Measurements from ENCODE around the gene SLFN14.
"Not testable (repeated sequence)": the region's sequence is repeated elsewhere in the genome, so short reads cannot be mapped to it uniquely, and the experiment has no call there.

SLFN14 gene

GRCh38 chr17:35542990-35543389 lies 17.6 kb downstream of the SLFN14 start:
- Mint-ChIP-seq H3K4me1 (peaks cover 50% of the 10 kb centered on the region), H3K4me3 (no peak overlapping the region)
- ATAC-seq, result no peak

GRCh38 chr17:35541434-35541833 lies 19.2 kb downstream of the SLFN14 start:
- peak overlapping the region; percentile 97 for H3K27ac Mint-ChIP-seq
- H3K4me1 Mint-ChIP-seq, result peaks cover 44% of the 10 kb centered on the region
- DNase-seq (ENCODE audit: low spot score in 2 of 2), result no peak
- ATAC-seq, result no peak
- H3K36me3 Mint-ChIP-seq, result peaks cover 22% of the 10 kb centered on the region
- peak overlapping the region; percentile 70 for H3K4me3 Mint-ChIP-seq
- no peaks in the 10 kb centered on the region for H3K9me3 Mint-ChIP-seq

More at GRCh38 chr17:35542990-35543389, 17.6 kb downstream of the SLFN14 start:
- DNase-seq (ENCODE audit: low spot score in 2 of 2), result no peak
- Mint-ChIP-seq H3K9me3 (no peaks in the 10 kb centered on the region), H3K36me3 (peaks cover 6% of the 10 kb centered on the region), H3K27ac (no peak overlapping the region)

GRCh38 chr17:35540589-35541404 lies 19.8 kb downstream of the SLFN14 start:
- Mint-ChIP-seq H3K27ac (peak overlapping the region; percentile 97), H3K4me3 (peak overlapping the region; percentile 70), H3K4me1 (peaks cover 42% of the 10 kb centered on the region), H3K36me3 (peaks cover 28% of the 10 kb centered on the region), H3K9me3 (no peaks in the 10 kb centered on the region)
- ATAC-seq, result peak; percentile 51
- DNase-seq (ENCODE audit: low spot score in 2 of 2), result peak in 1 of 2 donors; percentile 75

GRCh38 chr17:35539659-35540026 lies 21.0 kb downstream of the SLFN14 start:
- H3K4me3 Mint-ChIP-seq, result peak overlapping the region; percentile 70
- peaks cover 35% of the 10 kb centered on the region for H3K4me1 Mint-ChIP-seq
- DNase-seq (ENCODE audit: low spot score in 2 of 2) (no peak), ATAC-seq (no peak)
- peaks cover 40% of the 10 kb centered on the region for H3K36me3 Mint-ChIP-seq
- no peaks in the 10 kb centered on the region for H3K9me3 Mint-ChIP-seq
- H3K27ac Mint-ChIP-seq, result peak overlapping the region; percentile 97

GRCh38 chr17:35537601-35538141 lies 22.9 kb downstream of the SLFN14 start, which contains the start of gene SLFN12L:
Gene SLFN12L, minus strand, starts transcription at chr17:35537678. Its CDS starts 15,314 bp downstream, at chr17:35522364.
- peaks cover 55% of the 10 kb centered on the region for H3K36me3 Mint-ChIP-seq
- peak within 1 kb of the TSS; percentile 70 for H3K4me3 Mint-ChIP-seq
- DNase-seq (ENCODE audit: low spot score in 2 of 2) (peak; percentile 42 to 80), ATAC-seq (peak; percentile 75)
- no peaks in the 10 kb centered on the region for H3K9me3 Mint-ChIP-seq
- peak within 1 kb of the TSS; percentile 97 for H3K27ac Mint-ChIP-seq
- peaks cover 48% of the 10 kb centered on the region for H3K4me1 Mint-ChIP-seq

GRCh38 chr17:35536664-35537171 lies 23.9 kb downstream of the SLFN14 start:
- peaks cover 65% of the 10 kb centered on the region for H3K36me3 Mint-ChIP-seq
- H3K4me1 Mint-ChIP-seq, result peaks cover 48% of the 10 kb centered on the region
- peak overlapping the region; percentile 97 for H3K27ac Mint-ChIP-seq
- ATAC-seq, result peak; percentile 42
- no peaks in the 10 kb centered on the region for H3K9me3 Mint-ChIP-seq
- DNase-seq (ENCODE audit: low spot score in 2 of 2), result peak in 1 of 2 donors; percentile 65
- H3K4me3 Mint-ChIP-seq, result peak overlapping the region; percentile 70

GRCh38 chr17:35535406-35535805 lies 25.2 kb downstream of the SLFN14 start:
- H3K4me3 Mint-ChIP-seq, result peak overlapping the region; percentile 70
- not testable (repeated sequence) for ATAC-seq, H3K9me3 Mint-ChIP-seq
- H3K36me3 Mint-ChIP-seq, result peaks cover 78% of the 10 kb centered on the region
- peak in 1 of 2 donors; percentile 58 for DNase-seq (ENCODE audit: low spot score in 2 of 2)
- peaks cover 48% of the 10 kb centered on the region for H3K4me1 Mint-ChIP-seq
- peak overlapping the region; percentile 97 for H3K27ac Mint-ChIP-seq

GRCh38 chr17:35534576-35535093 lies 26.0 kb downstream of the SLFN14 start:
- no peaks in the 10 kb centered on the region for H3K9me3 Mint-ChIP-seq
- ATAC-seq, result no peak
- H3K4me1 Mint-ChIP-seq, result peaks cover 47% of the 10 kb centered on the region
- no peak for DNase-seq (ENCODE audit: low spot score in 2 of 2)
- H3K4me3 Mint-ChIP-seq, result peak overlapping the region; percentile 70
- peak overlapping the region; percentile 97 for H3K27ac Mint-ChIP-seq
- peaks cover 84% of the 10 kb centered on the region for H3K36me3 Mint-ChIP-seq

- DNase-seq (ENCODE audit: low spot score in 2 of 2) (no peak), ATAC-seq (peak; percentile 54)
- Mint-ChIP-seq H3K4me1 (peaks cover 62% of the 10 kb centered on the region), H3K36me3 (peaks cover 88% of the 10 kb centered on the region), H3K27ac (peak overlapping the region; percentile 97), H3K9me3 (no peaks in the 10 kb centered on the region), H3K4me3 (peak overlapping the region; percentile 70)
Observed at GRCh38 chr17:35531160-35531559, 29.5 kb downstream of the SLFN14 start.

GRCh38 chr17:35529866-35530265 lies 30.8 kb downstream of the SLFN14 start:
- ATAC-seq (peak; percentile 89), DNase-seq (ENCODE audit: low spot score in 2 of 2) (no peak)
- Mint-ChIP-seq H3K9me3 (no peaks in the 10 kb centered on the region), H3K4me1 (peaks cover 75% of the 10 kb centered on the region), H3K27ac (peak overlapping the region; percentile 97), H3K36me3 (peaks cover 76% of the 10 kb centered on the region), H3K4me3 (peak overlapping the region; percentile 70)

GRCh38 chr17:35529326-35529725 lies 31.3 kb downstream of the SLFN14 start:
- peak overlapping the region; percentile 70 for H3K4me3 Mint-ChIP-seq
- peaks cover 76% of the 10 kb centered on the region for H3K4me1 Mint-ChIP-seq
- not testable (repeated sequence) for H3K9me3 Mint-ChIP-seq; ATAC-seq; DNase-seq (ENCODE audit: low spot score in 2 of 2)
- H3K27ac Mint-ChIP-seq, result peak overlapping the region; percentile 7
- peaks cover 71% of the 10 kb centered on the region for H3K36me3 Mint-ChIP-seq

GRCh38 chr17:35523296-35523695 lies 37.3 kb downstream of the SLFN14 start:
- Mint-ChIP-seq H3K4me1 (peaks cover 100% of the 10 kb centered on the region), H3K36me3 (peaks cover 83% of the 10 kb centered on the region), H3K27ac (peak overlapping the region; percentile 91), H3K4me3 (peak overlapping the region; percentile 70), H3K9me3 (no peaks in the 10 kb centered on the region)
- no peak for ATAC-seq
- no peak for DNase-seq (ENCODE audit: low spot score in 2 of 2)

- H3K9me3 Mint-ChIP-seq; DNase-seq (ENCODE audit: low spot score in 2 of 2): not testable (repeated sequence)
- H3K27ac Mint-ChIP-seq, result peak overlapping the region; percentile 91
- peaks cover 84% of the 10 kb centered on the region for H3K36me3 Mint-ChIP-seq
- peaks cover 100% of the 10 kb centered on the region for H3K4me1 Mint-ChIP-seq
- peak overlapping the region; percentile 70 for H3K4me3 Mint-ChIP-seq
- peak; percentile 92 for ATAC-seq
Observed at GRCh38 chr17:35521654-35522256, 38.9 kb downstream of the SLFN14 start.

GRCh38 chr17:35521150-35521549 lies 39.5 kb downstream of the SLFN14 start:
- ATAC-seq, result no peak
- Mint-ChIP-seq H3K4me3 (peak overlapping the region; percentile 70), H3K27ac (peak overlapping the region; percentile 91), H3K36me3 (peaks cover 84% of the 10 kb centered on the region), H3K4me1 (peaks cover 100% of the 10 kb centered on the region), H3K9me3 (no peaks in the 10 kb centered on the region)
- no peak for DNase-seq (ENCODE audit: low spot score in 2 of 2)

- Mint-ChIP-seq H3K27ac (peak overlapping the region; percentile 80), H3K36me3 (peaks cover 94% of the 10 kb centered on the region), H3K9me3 (no peaks in the 10 kb centered on the region), H3K4me1 (peaks cover 98% of the 10 kb centered on the region), H3K4me3 (peak overlapping the region; percentile 70)
- peak; percentile 71 for ATAC-seq
- peak in 1 of 2 donors; percentile 51 for DNase-seq (ENCODE audit: low spot score in 2 of 2)
Observed at GRCh38 chr17:35519906-35520442, 40.6 kb downstream of the SLFN14 start.

Data from stimulated activated effector memory CD8-positive, alpha-beta T cell treated with anti-CD3 and anti-CD28 coated beads, Interleukin-12 subunit alpha, Interleukin-12 subunit beta, amount 100 ng/mL, for 72 hours (primary cell).